A673 (cell line): ENCODE results near the gene GYS1. TPM values are rescaled to one million over a fixed set of nuclear protein-coding genes. Genes with fewer than 3 reads are reported as not detected.
A peak's percentile ranks its signal among the peaks of the same experiment; 100 is the strongest.

Source experiments
- BruUV-seq: library from RNA; stranded (reverse); fragments of 400-500 nt; replicated peaks from 2 replicates; lab custom pipeline; 2021; lab: Mats Ljungman, UMichigan
- CTCF ChIA-PET: fragments of 300-600 bp; sonication (Branson Sonifier 250); formaldehyde crosslinking; loops from one replicate; lab custom pipeline; 2022; ENCODE audit warnings: antibody characterized with exemption; lab: Charles Lee
- POLR2A ChIA-PET: fragments of 300-600 bp; sonication (Branson Sonifier 250); formaldehyde crosslinking; loops from one replicate; lab custom pipeline; 2022; ENCODE audit warnings: antibody characterized with exemption; ENCODE audit not compliant: low non-redundant PET; lab: Charles Lee
- DNase-seq: peaks from one replicate; pipeline ENCODE4 v3.0.0-alpha.2; 2015; ENCODE audit warnings: low spot score
- H3K27ac ChIP-seq: fragments of 200-600 bp; sonication (generic); 2 replicates; pipeline ENCODE4 v1.5.1; 2016; ENCODE audit warnings: mixed run types, low read depth, mild to moderate bottlenecking, mixed read lengths, antibody characterized with exemption, low read length; ENCODE audit not compliant: poor library complexity, severe bottlenecking
- H3K27me3 ChIP-seq: fragments of 200-600 bp; sonication (generic); replicated peaks from 2 replicates; pipeline ENCODE4 v1.6.1; 2017; ENCODE audit warnings: mixed run types, low read depth, mild to moderate bottlenecking, mixed read lengths, antibody characterized with exemption, low read length; ENCODE audit not compliant: insufficient read depth, poor library complexity
- H3K36me3 ChIP-seq: fragments of 200-600 bp; sonication (generic); 2 replicates; pipeline ENCODE4 v1.6.1; 2016; ENCODE audit warnings: mixed run types, mild to moderate bottlenecking, mixed read lengths, antibody characterized with exemption, low read length; ENCODE audit not compliant: insufficient read depth, poor library complexity, severe bottlenecking
- H3K4me1 ChIP-seq: fragments of 200-600 bp; sonication (generic); 2 replicates; pipeline ENCODE4 v1.6.1; 2017; ENCODE audit warnings: mixed run types, mild to moderate bottlenecking, mixed read lengths, antibody characterized with exemption, low read length; ENCODE audit not compliant: insufficient read depth, poor library complexity, severe bottlenecking
- H3K4me3 ChIP-seq: fragments of 200-600 bp; sonication (generic); 2 replicates; pipeline ENCODE4 v1.5.1; 2016; ENCODE audit warnings: low read depth, mixed run types, mild to moderate bottlenecking, mixed read lengths, low read length; ENCODE audit not compliant: poor library complexity, severe bottlenecking
- H3K9me3 ChIP-seq: fragments of 200-600 bp; sonication (generic); 2 replicates; pipeline ENCODE4 v1.6.1; 2016; ENCODE audit warnings: mixed run types, low read depth, mild to moderate bottlenecking, mixed read lengths, antibody characterized with exemption, low read length; ENCODE audit not compliant: poor library complexity, severe bottlenecking
- CTCF ChIP-seq: fragments of 300-800, 200-600 bp; sonication (generic); conservative IDR thresholded peaks from 2 replicates; pipeline ENCODE4 v1.5.1; 2017; ENCODE audit warnings: low read depth, mild to moderate bottlenecking, antibody characterized with exemption, low read length, moderate library complexity, mixed read lengths
- EZH2 ChIP-seq: fragments of 200-600 bp; sonication (generic); IDR thresholded peaks from 2 replicates; pipeline ENCODE4 v1.6.1; 2017; ENCODE audit warnings: borderline replicate concordance, low read depth, mild to moderate bottlenecking, mixed read lengths, antibody characterized with exemption, low read length; ENCODE audit not compliant: poor library complexity, severe bottlenecking
- intact Hi-C: fragments of 100-400 bp; cut with micrococcal nuclease; formaldehyde crosslinking; loops from one replicate; pipeline ENCODE4 v1.10.0; 2022; ENCODE audit not compliant: unreplicated experiment
- total RNA-seq: library from RNA; stranded (reverse); gene quantifications from 2 replicates; pipeline ENCODE4 v1.2.3, GENCODE V29; 2021

GYS1 gene
- total RNA-seq, 1 experiment from 2014 or later: 57.0 TPM

- TF ChIP-seq EZH2: no peak
- ChIA-PET CTCF (no interaction called here), POLR2A (interaction anchor here (0.6 kb wide), 2 partner anchors 15 to 155 kb away, joined by 3 to 4 read pairs; no protein-coding TSS in a partner anchor)
- intact Hi-C loops: loop anchor here (10.0 kb wide), 2 partner anchors 90 to 320 kb away; partner anchors contain the start of genes CA11 and PPP1R15A
- DNase-seq: peak; percentile 97
- H3K9me3 ChIP-seq: no peaks in the 10 kb centered on the region
- H3K4me3 ChIP-seq: peak within 1 kb of the TSS; percentile 77
- BruUV-seq: no TSS peak
- H3K27ac ChIP-seq: peak within 1 kb of the TSS; percentile 95
- peaks cover 21% of the 10 kb centered on the region for H3K36me3 ChIP-seq
- H3K27me3 ChIP-seq: no peaks in the 10 kb centered on the region
- peaks cover 42% of the 10 kb centered on the region for H3K4me1 ChIP-seq
Observed at GRCh38 chr19:48965040-48965805, 27.9 kb downstream of the GYS1 start, which contains the start of gene FTL. TSS of gene FTL (plus strand) at chr19:48965309. CDS start at chr19:48965508, 199 bp downstream.

DNA sequence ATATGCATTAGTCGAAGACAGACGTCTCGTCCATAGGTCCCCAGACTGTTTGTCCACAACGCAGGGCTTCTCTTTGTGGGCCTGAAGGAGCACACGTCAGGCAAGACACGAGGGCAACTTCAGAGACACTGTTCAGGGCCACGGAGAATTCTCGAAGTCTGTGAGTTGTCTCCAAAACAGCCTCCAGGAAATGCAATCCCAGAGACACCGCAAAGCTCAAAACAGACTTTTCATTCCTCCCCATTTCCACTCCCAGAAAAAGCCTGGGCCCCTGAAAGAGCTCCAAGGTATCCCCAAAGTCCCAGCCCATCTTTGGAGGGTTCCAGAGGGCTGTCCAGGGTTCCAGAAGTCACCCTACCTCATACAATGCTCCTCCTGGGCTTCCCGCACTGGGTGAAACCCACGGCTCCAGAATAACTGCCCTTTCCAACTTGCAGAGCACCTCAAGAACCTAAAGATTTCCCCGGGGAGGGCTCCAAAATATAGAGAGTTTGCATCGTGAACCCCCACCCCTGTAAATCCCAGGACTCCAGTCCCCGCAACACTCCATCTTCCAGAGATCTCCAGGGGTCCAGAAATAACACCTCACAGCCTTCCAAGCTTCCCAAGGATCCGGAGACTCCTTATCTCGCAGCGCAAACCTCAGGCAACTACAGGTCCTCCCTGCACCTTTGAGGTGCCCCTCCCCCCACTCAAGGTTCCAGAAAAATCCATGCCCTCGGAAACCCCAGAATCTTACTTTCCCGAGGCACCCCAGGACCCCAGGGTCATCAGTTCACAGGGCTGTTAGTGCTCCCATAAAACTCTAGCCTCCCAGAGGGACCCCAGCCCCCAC, 28.7 kb downstream of the GYS1 start:
- peaks cover 35% of the 10 kb centered on the region for H3K4me1 ChIP-seq
- H3K27ac ChIP-seq: peak overlapping the region; percentile 95
- DNase-seq: peak; percentile 49
- TF ChIP-seq CTCF (no peak), EZH2 (no peak)
- no peaks in the 10 kb centered on the region for H3K27me3 ChIP-seq
- H3K36me3 ChIP-seq: peaks cover 18% of the 10 kb centered on the region
- BruUV-seq: TSS peak; percentile 47
- intact Hi-C loops: loop anchor here (10.0 kb wide), 2 partner anchors 90 to 320 kb away; partner anchors contain the start of genes CA11 and PPP1R15A
- H3K4me3 ChIP-seq: no peak overlapping the region
- ChIA-PET POLR2A (interaction anchor here (0.5 to 0.6 kb wide), 2 partner anchors 10 to 321 kb away, joined by 3 to 7 read pairs; partner anchors contain the start of gene BAX), CTCF (no interaction called here)
- H3K9me3 ChIP-seq: no peaks in the 10 kb centered on the region

DNA sequence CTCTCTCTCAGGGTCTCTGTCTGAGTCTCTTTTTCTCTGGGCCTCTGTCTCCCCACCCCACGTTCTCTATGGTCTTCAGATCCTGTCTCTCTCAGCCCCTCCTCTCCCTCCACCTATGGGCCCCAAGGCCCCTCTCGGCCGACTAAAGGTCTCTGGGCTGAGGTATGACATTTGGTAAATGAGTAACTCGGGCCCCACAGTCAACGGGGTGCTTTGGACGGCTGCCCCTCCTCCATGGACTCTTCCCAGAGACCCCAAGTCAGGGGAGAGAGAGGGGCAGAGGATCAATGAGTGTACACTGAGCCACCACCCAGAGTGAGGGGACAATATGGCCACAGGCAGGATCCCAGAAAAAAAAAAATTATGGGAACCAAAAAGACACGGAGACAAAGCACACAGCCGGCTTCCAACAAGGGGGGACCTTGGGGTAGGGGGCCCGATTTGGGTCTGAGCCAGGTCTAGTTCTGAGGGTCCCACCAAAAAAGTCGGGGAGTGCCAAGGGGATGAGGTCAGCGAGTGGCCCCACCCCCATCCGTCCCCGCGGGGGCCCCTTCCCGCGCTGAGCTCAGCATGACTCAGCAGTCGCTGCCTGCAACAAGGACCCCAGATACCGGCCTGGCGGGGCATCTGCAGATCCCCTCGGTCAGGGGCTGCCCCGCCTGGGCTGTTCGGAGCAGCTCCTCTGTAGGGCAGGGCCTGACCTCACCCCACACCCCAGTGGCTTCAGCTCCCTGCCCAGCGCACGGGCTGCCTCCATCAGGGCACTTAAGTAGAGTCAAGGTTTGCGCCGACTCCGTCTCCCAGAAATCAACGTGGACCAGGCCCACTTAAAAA, 29.5 kb downstream of the GYS1 start:
- intact Hi-C loops: loop anchor here (10.0 kb wide), 2 partner anchors 89 to 319 kb away; partner anchors contain the start of genes CA11 and PPP1R15A
- ChIA-PET CTCF (no interaction called here), POLR2A (interaction anchor here (0.6 kb wide), 1 partner anchor 9 kb away, joined by 3 read pairs; the partner anchor contains the start of gene BAX)
- Histone ChIP-seq H3K4me3 (no peak overlapping the region), H3K27me3 (no peaks in the 10 kb centered on the region), H3K27ac (peak overlapping the region; percentile 95), H3K9me3 (no peaks in the 10 kb centered on the region), H3K36me3 (peaks cover 12% of the 10 kb centered on the region), H3K4me1 (peaks cover 31% of the 10 kb centered on the region)
- no TSS peak for BruUV-seq
- peak; percentile 69 for DNase-seq
- TF ChIP-seq EZH2 (no peak), CTCF (no peak)
